Fibroblast of villous mesenchyme (primary cell): ENCODE data around the gene TMEM38B. TPM values are rescaled to one million over a fixed set of nuclear protein-coding genes. Genes with fewer than 3 reads are reported as not detected.
A peak's percentile ranks its signal among the peaks of the same experiment; 100 is the strongest.

Experiments
- DNase-seq: peaks from one replicate; pipeline ENCODE4 v3.0.0-alpha.2; 2010; ENCODE audit warnings: low read depth
- H3K4me3 ChIP-seq: 2 replicates; pipeline ENCODE4 v1.5.1; 2011; ENCODE audit warnings: low read depth, mild to moderate bottlenecking, low read length
- CTCF ChIP-seq: IDR thresholded peaks from 2 replicates; pipeline ENCODE4 v1.5.1; 2012; ENCODE audit warnings: low read depth, mild to moderate bottlenecking, low read length; ENCODE audit not compliant: insufficient read depth
- total RNA-seq: library from RNA; depleted of rRNA; stranded (reverse); fragments of >200 nt; gene quantifications from 2 replicates; pipeline ENCODE4 v1.2.3, GENCODE V29; 2012

The TMEM38B gene
- total RNA-seq, 1 donor, result 20.7 TPM

- no peak for DNase-seq
- no peak overlapping the region for H3K4me3 ChIP-seq
- no peak for TF ChIP-seq CTCF
These were observed 13.0 kb upstream of the TMEM38B start for GRCh38 chr9:105681313-105681712.

GRCh38 chr9:105681724-105682123, 12.6 kb upstream of the TMEM38B start:
- DNase-seq, result peak; percentile 53
- H3K4me3 ChIP-seq, result no peak overlapping the region
- TF ChIP-seq CTCF, result no peak

- DNase-seq, result no peak
- H3K4me3 ChIP-seq, result no peak overlapping the region
- no peak for TF ChIP-seq CTCF
These were observed 10.6 kb upstream of the TMEM38B start for GRCh38 chr9:105683688-105684275.

- no peak for DNase-seq
- no peak for TF ChIP-seq CTCF
- H3K4me3 ChIP-seq, result no peak overlapping the region
These were observed 7.4 kb upstream of the TMEM38B start for GRCh38 chr9:105686936-105687335.

- DNase-seq, result peak; percentile 11
- TF ChIP-seq CTCF, result peak; percentile 63
- H3K4me3 ChIP-seq, result no peak overlapping the region
These were observed 3.6 kb upstream of the TMEM38B start for GRCh38 chr9:105690742-105691141.

GRCh38 chr9:105693435-105694189, 729 bp upstream of the TMEM38B start:
- DNase-seq, result no peak
- peak overlapping the region; percentile 82 for H3K4me3 ChIP-seq
- no peak for TF ChIP-seq CTCF
